Mesodermal cell (in vitro differentiated cells): Measurements from ENCODE around the gene ERBB4.

Experiments
- H3K27ac ChIP-seq: 2 replicates; pipeline ENCODE4 v1.7.0; 2013; ENCODE audit warnings: mild to moderate bottlenecking, low read depth, low read length, moderate library complexity; ENCODE audit not compliant: severe bottlenecking
- H3K36me3 ChIP-seq: 2 replicates; pipeline ENCODE4 v1.7.1; 2013; ENCODE audit warnings: mild to moderate bottlenecking, low read length, moderate library complexity; ENCODE audit not compliant: control insufficient read depth, insufficient read depth
- H3K4me1 ChIP-seq: one replicate; pipeline ENCODE4 v1.7.1; 2013; ENCODE audit warnings: mild to moderate bottlenecking, low read length; ENCODE audit not compliant: insufficient read depth, control insufficient read depth, poor library complexity, severe bottlenecking
- H3K4me3 ChIP-seq: 2 replicates; pipeline ENCODE4 v1.7.0; 2013; ENCODE audit warnings: low read length, control low read depth, mild to moderate bottlenecking; ENCODE audit not compliant: insufficient read depth, poor library complexity, severe bottlenecking; ENCODE audit errors: extremely low read depth
- H3K9me3 ChIP-seq: 2 replicates; pipeline ENCODE4 v1.7.1; 2013; ENCODE audit warnings: mild to moderate bottlenecking, low read length, moderate library complexity; ENCODE audit not compliant: control insufficient read depth
- WGBS, 2 experiments: methylation state at CpG; one replicate each; pipeline ENCODE4 v1.1.5; 2013; ENCODE audit warnings: missing lambda C conversion rate in 2 of 2; ENCODE audit not compliant: insufficient coverage in 2 of 2; 5-methylcytosine and 5-hydroxymethylcytosine counted together

ERBB4 gene

GRCh38 chr2:211387734-211388133, 1150.9 kb downstream of the ERBB4 start:
- WGBS, 2 experiments = 80 to 94% methylated on average over 3 to 4 of the region's 6 CpGs
- no peaks in the 10 kb centered on the region for H3K36me3 ChIP-seq
- H3K4me1 ChIP-seq = no peaks in the 10 kb centered on the region
- no peak overlapping the region for H3K4me3 ChIP-seq
- H3K9me3 ChIP-seq = no peaks in the 10 kb centered on the region
- H3K27ac ChIP-seq = no peak overlapping the region

- no peaks in the 10 kb centered on the region for H3K36me3 ChIP-seq
- H3K4me3 ChIP-seq = no peak overlapping the region
- no peaks in the 10 kb centered on the region for H3K4me1 ChIP-seq
- H3K27ac ChIP-seq = no peak overlapping the region
- H3K9me3 ChIP-seq = no peaks in the 10 kb centered on the region
- no CpG with 5 or more reads among the region's 2 CpGs for WGBS, 2 experiments
Measured at GRCh38 chr2:211380041-211380440, 1158.6 kb downstream of the ERBB4 start.

- no peak overlapping the region for H3K4me3 ChIP-seq
- no peaks in the 10 kb centered on the region for H3K4me1 ChIP-seq
- no peaks in the 10 kb centered on the region for H3K9me3 ChIP-seq
- no peak overlapping the region for H3K27ac ChIP-seq
- H3K36me3 ChIP-seq = no peaks in the 10 kb centered on the region
Measured at GRCh38 chr2:211376410-211376809, 1162.2 kb downstream of the ERBB4 start.

- no peak overlapping the region for H3K27ac ChIP-seq
- H3K4me3 ChIP-seq = no peak overlapping the region
- H3K9me3 ChIP-seq = no peaks in the 10 kb centered on the region
- no CpG with 5 or more reads among the region's 2 CpGs for WGBS, 2 experiments
- H3K36me3 ChIP-seq = no peaks in the 10 kb centered on the region
- no peaks in the 10 kb centered on the region for H3K4me1 ChIP-seq
Measured at GRCh38 chr2:211373203-211373602, 1165.4 kb downstream of the ERBB4 start.

GRCh38 chr2:211371465-211371864, 1167.1 kb downstream of the ERBB4 start:
- Histone ChIP-seq H3K4me1 (no peaks in the 10 kb centered on the region), H3K27ac (no peak overlapping the region), H3K36me3 (no peaks in the 10 kb centered on the region), H3K4me3 (no peak overlapping the region), H3K9me3 (no peaks in the 10 kb centered on the region)
- WGBS, 2 experiments = 78 to 100% methylated on average over 2 of the region's 2 CpGs

GRCh38 chr2:211368467-211368866, 1170.1 kb downstream of the ERBB4 start:
- Histone ChIP-seq H3K27ac (no peak overlapping the region), H3K4me1 (no peaks in the 10 kb centered on the region), H3K4me3 (no peak overlapping the region), H3K36me3 (no peaks in the 10 kb centered on the region), H3K9me3 (no peaks in the 10 kb centered on the region)
- WGBS, 2 experiments = 80% methylated on average over 1 of the region's 1 CpG; no CpG with 5 or more reads in 1 of the 2 experiments

GRCh38 chr2:211367711-211368110, 1170.9 kb downstream of the ERBB4 start:
- H3K27ac ChIP-seq = no peak overlapping the region
- no peaks in the 10 kb centered on the region for H3K4me1 ChIP-seq
- 67% methylated on average over 1 of the region's 4 CpGs; no CpG with 5 or more reads in 1 of the 2 experiments for WGBS, 2 experiments
- no peaks in the 10 kb centered on the region for H3K36me3 ChIP-seq
- H3K9me3 ChIP-seq = no peaks in the 10 kb centered on the region
- no peak overlapping the region for H3K4me3 ChIP-seq

- H3K4me3 ChIP-seq = no peak overlapping the region
- H3K4me1 ChIP-seq = no peaks in the 10 kb centered on the region
- no peaks in the 10 kb centered on the region for H3K36me3 ChIP-seq
- H3K27ac ChIP-seq = no peak overlapping the region
- WGBS, 2 experiments = 95% methylated on average over 2 of the region's 4 CpGs; no CpG with 5 or more reads in 1 of the 2 experiments
- H3K9me3 ChIP-seq = no peaks in the 10 kb centered on the region
Measured at GRCh38 chr2:211367293-211367692, 1171.3 kb downstream of the ERBB4 start.

GRCh38 chr2:211364911-211365310, 1173.7 kb downstream of the ERBB4 start:
- H3K36me3 ChIP-seq = no peaks in the 10 kb centered on the region
- WGBS, 2 experiments = no CpG with 5 or more reads among the region's 1 CpG
- no peak overlapping the region for H3K27ac ChIP-seq
- no peaks in the 10 kb centered on the region for H3K4me1 ChIP-seq
- H3K9me3 ChIP-seq = no peaks in the 10 kb centered on the region
- H3K4me3 ChIP-seq = no peak overlapping the region

- Histone ChIP-seq H3K36me3 (no peaks in the 10 kb centered on the region), H3K4me3 (no peak overlapping the region), H3K9me3 (no peaks in the 10 kb centered on the region), H3K27ac (no peak overlapping the region), H3K4me1 (no peaks in the 10 kb centered on the region)
- no CpG with 5 or more reads among the region's 1 CpG for WGBS, 2 experiments
Measured at GRCh38 chr2:211361383-211361782, 1177.2 kb downstream of the ERBB4 start.

- H3K36me3 ChIP-seq = no peaks in the 10 kb centered on the region
- H3K9me3 ChIP-seq = no peaks in the 10 kb centered on the region
- no peak overlapping the region for H3K27ac ChIP-seq
- no peak overlapping the region for H3K4me3 ChIP-seq
- no peaks in the 10 kb centered on the region for H3K4me1 ChIP-seq
Measured at GRCh38 chr2:211359347-211359746, 1179.3 kb downstream of the ERBB4 start.

GRCh38 chr2:211358504-211358903, 1180.1 kb downstream of the ERBB4 start:
- no peaks in the 10 kb centered on the region for H3K9me3 ChIP-seq
- no peak overlapping the region for H3K27ac ChIP-seq
- no CpG with 5 or more reads among the region's 3 CpGs for WGBS, 2 experiments
- no peaks in the 10 kb centered on the region for H3K4me1 ChIP-seq
- H3K36me3 ChIP-seq = no peaks in the 10 kb centered on the region
- H3K4me3 ChIP-seq = no peak overlapping the region
